GM21367 (cell line): ENCODE data around the gene VASH2.
"Not testable (repeated sequence)": the region's sequence is repeated elsewhere in the genome, so short reads cannot be mapped to it uniquely, and the experiment has no call there.

Source experiments
- ATAC-seq: cut with Tn5 transposase; IDR thresholded peaks from one replicate; pipeline ENCODE4 v1.9.1; 2021; ENCODE audit not compliant: unreplicated experiment

The VASH2 gene

GRCh38 chr1:213017447-213018273, 67.3 kb downstream of the VASH2 start:
- no peak for ATAC-seq

- no peak for ATAC-seq
Measured at GRCh38 chr1:213019450-213019849, 69.1 kb downstream of the VASH2 start.

GRCh38 chr1:213020016-213020415, 69.7 kb downstream of the VASH2 start:
- ATAC-seq, result no peak

- not testable (repeated sequence) for ATAC-seq
Measured at GRCh38 chr1:213027024-213027423, 76.7 kb downstream of the VASH2 start.

GRCh38 chr1:213032651-213033050, 82.3 kb downstream of the VASH2 start:
- no peak for ATAC-seq

GRCh38 chr1:213034713-213035112, 84.4 kb downstream of the VASH2 start:
- no peak for ATAC-seq

GRCh38 chr1:213035573-213035972, 85.2 kb downstream of the VASH2 start:
- no peak for ATAC-seq
